Upper lobe of right lung (tissue), 1 donor: ENCODE results near the gene AMIGO3. TPM values are rescaled to one million over a fixed set of nuclear protein-coding genes. Genes with fewer than 3 reads are reported as not detected.

Source experiments
- ATAC-seq: fragments of 200-7000 bp; cut with Tn5 transposase; one replicate; pipeline ENCODE4 v1.9.1; 2020; ENCODE audit warnings: mild to moderate bottlenecking, moderate library complexity
- DNase-seq: peaks from one replicate; pipeline ENCODE4 v3.0.0-alpha.2; 2020
- H3K27ac ChIP-seq: fragments of 200-600 bp; one replicate; pipeline ENCODE4 v1.8.0; 2022
- H3K27me3 ChIP-seq: fragments of 200-600 bp; one replicate; pipeline ENCODE4 v1.8.0; 2022; ENCODE audit warnings: mild to moderate bottlenecking
- H3K36me3 ChIP-seq: fragments of 200-600 bp; one replicate; pipeline ENCODE4 v1.8.0; 2022
- H3K4me1 ChIP-seq: fragments of 200-600 bp; one replicate; pipeline ENCODE4 v1.8.0; 2022
- H3K4me3 ChIP-seq: fragments of 200-600 bp; one replicate; pipeline ENCODE4 v1.8.0; 2022; ENCODE audit warnings: mild to moderate bottlenecking
- H3K9me3 ChIP-seq: fragments of 200-600 bp; one replicate; pipeline ENCODE4 v1.8.0; 2022
- intact Hi-C: fragments of 100-400 bp; cut with DNase I; formaldehyde crosslinking; loops from one replicate; pipeline ENCODE4 v1.11.0; 2022
- total RNA-seq: library from RNA; stranded (reverse); fragmentation: NEBNext Ultra II Directional; extraction: Animal tissue kit (Norgen Biotek cat#: 25700); gene quantifications from one replicate; pipeline ENCODE4 v1.2.1, GENCODE V29; 2021
- TF ChIP-seq, protein P1 (sequence below): fragments of 200-600 bp; IDR thresholded peaks from one replicate; pipeline ENCODE4 v1.8.0; 2022; ENCODE audit warnings: antibody characterized with exemption
- donor health status: DM: no; HTN: yes; CAD: no; lungs with severe emphysema.

The AMIGO3 gene
- total RNA-seq, 1 donor from 2014 or later = 0.26 TPM

DNA sequence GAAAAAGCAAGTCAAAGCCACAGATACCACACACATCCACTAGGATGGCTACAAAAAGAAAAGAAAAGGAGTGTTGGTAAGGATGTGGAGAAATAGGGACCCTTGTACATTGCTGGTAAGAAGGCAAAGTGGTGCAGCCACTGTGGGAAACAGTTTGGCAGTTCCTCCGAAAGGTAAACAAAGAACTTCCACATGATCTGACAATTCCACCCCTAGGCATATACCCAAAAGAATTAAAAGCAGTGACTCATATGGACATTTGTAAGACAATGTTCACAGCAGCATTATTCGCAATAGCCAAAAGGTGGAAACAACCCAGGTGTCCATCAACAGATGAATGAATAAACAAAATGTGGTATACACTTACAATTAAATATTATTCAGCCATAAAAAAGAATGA lies 26.5 kb upstream of the AMIGO3 start:
- no peak for ATAC-seq
- no peak for DNase-seq
- no peaks in the 10 kb centered on the region for H3K9me3 ChIP-seq
- no peaks in the 10 kb centered on the region for H3K27me3 ChIP-seq
- peaks cover 51% of the 10 kb centered on the region for H3K36me3 ChIP-seq
- intact Hi-C loops = no loop called here
- H3K27ac ChIP-seq = no peak overlapping the region
- no peaks in the 10 kb centered on the region for H3K4me1 ChIP-seq
- TF ChIP-seq, protein P1, sequence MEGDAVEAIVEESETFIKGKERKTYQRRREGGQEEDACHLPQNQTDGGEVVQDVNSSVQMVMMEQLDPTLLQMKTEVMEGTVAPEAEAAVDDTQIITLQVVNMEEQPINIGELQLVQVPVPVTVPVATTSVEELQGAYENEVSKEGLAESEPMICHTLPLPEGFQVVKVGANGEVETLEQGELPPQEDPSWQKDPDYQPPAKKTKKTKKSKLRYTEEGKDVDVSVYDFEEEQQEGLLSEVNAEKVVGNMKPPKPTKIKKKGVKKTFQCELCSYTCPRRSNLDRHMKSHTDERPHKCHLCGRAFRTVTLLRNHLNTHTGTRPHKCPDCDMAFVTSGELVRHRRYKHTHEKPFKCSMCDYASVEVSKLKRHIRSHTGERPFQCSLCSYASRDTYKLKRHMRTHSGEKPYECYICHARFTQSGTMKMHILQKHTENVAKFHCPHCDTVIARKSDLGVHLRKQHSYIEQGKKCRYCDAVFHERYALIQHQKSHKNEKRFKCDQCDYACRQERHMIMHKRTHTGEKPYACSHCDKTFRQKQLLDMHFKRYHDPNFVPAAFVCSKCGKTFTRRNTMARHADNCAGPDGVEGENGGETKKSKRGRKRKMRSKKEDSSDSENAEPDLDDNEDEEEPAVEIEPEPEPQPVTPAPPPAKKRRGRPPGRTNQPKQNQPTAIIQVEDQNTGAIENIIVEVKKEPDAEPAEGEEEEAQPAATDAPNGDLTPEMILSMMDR = no peak
- H3K4me3 ChIP-seq = no peak overlapping the region

DNA sequence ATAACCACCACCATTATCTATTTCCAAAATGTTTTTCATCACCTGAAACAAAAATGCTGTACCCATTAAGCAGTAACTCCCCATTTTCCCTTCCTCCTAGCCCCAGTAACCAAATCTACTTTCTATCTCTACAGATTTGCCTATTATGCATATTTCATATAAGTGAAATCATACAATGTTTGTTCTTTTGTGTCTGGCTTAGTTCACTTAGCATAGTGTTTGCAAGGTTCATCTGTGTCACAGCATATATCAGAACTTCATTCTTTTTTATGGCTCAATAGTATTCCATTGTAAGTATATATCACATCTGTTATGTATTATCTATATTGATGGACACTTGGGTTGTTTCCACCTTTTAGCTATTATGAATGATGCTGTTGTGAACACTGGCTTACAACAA lies 20.9 kb upstream of the AMIGO3 start:
- DNase-seq = no peak
- no peak for ATAC-seq
- intact Hi-C loops = no loop called here
- Histone ChIP-seq H3K36me3 (peaks cover 60% of the 10 kb centered on the region), H3K4me3 (no peak overlapping the region), H3K4me1 (no peaks in the 10 kb centered on the region), H3K27ac (no peak overlapping the region), H3K9me3 (no peaks in the 10 kb centered on the region), H3K27me3 (no peaks in the 10 kb centered on the region)
- TF ChIP-seq, protein P1 = no peak

DNA sequence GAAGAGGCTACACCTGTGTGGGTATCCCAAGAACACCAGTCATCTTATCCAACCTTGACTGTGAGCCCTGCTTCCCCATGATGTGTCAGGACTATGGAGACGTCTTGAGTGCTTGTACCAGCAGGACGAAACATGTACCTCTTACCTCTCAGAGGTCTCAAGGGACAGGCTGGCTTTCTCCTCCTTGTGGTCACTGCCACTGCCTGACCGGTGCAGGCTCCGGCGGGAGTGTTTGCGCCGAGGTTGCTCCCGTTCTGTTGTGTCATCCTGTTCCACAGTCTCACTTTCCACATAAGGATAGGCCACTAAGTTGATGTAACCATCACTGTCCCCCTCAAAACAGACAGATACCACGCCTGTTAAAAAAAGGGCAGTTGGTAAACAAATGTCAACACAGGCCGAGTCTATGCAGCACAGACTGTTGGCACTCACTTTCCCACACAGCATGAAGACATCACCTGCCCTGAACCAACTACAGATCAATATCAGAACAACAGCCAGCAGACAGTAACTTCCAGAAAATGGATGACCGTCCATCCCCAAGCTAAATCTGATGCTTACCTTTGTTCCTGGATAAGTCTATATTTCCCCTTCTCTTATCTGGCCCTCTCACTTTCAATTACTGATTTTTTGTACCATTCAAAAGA lies 18.7 kb upstream of the AMIGO3 start:
- Histone ChIP-seq H3K4me3 (no peak overlapping the region), H3K27me3 (no peaks in the 10 kb centered on the region), H3K4me1 (peaks cover 7% of the 10 kb centered on the region), H3K36me3 (peaks cover 67% of the 10 kb centered on the region), H3K27ac (no peak overlapping the region), H3K9me3 (no peaks in the 10 kb centered on the region)
- intact Hi-C loops = no loop called here
- DNase-seq (no peak), ATAC-seq (no peak)
- TF ChIP-seq, protein P1 = no peak

DNA sequence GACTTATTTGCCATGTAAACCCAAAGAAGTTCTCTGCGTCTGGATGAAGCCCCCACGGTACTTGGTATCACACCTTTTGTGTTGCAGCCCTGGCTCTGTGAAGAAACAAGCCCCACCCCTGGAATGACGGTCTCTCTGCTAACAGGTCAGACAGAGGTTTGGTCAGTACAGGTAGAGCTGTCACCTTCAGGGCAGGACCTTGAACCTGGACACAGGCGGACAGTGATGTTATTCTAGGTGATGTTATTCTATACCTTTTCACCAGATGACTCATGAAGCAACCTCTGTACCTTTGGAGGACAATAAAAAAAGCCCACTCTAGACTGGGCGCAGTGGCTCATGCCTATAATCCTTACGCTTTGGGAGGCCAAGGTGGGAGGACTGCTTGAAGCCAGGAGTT lies 15.3 kb upstream of the AMIGO3 start:
- H3K9me3 ChIP-seq = no peaks in the 10 kb centered on the region
- intact Hi-C loops = no loop called here
- DNase-seq = no peak
- no peak for ATAC-seq
- no peaks in the 10 kb centered on the region for H3K27me3 ChIP-seq
- TF ChIP-seq, protein P1 = no peak
- H3K36me3 ChIP-seq = peaks cover 87% of the 10 kb centered on the region
- peaks cover 7% of the 10 kb centered on the region for H3K4me1 ChIP-seq
- no peak overlapping the region for H3K4me3 ChIP-seq
- no peak overlapping the region for H3K27ac ChIP-seq

DNA sequence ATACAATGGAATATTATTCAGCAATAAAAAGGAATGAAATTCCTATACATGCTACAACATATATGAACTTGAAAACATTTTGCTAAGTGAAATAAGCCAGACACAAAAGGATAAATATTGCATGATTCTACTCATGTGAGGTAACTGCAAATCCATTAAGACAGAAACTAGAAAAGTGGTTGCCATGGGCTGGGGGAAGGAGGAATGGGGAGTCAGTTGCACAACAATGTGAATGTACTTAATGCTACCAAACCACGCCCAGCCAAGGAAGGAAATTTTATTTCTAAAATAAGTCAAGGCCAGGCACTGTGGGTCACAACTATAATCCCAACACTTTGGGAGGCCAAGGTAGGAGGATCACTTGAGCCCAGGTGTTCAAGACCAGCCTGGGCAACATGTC lies 14.1 kb upstream of the AMIGO3 start:
- H3K27me3 ChIP-seq = no peaks in the 10 kb centered on the region
- H3K4me1 ChIP-seq = peaks cover 7% of the 10 kb centered on the region
- intact Hi-C loops = no loop called here
- peak; percentile 22 for ATAC-seq
- no peaks in the 10 kb centered on the region for H3K9me3 ChIP-seq
- TF ChIP-seq, protein P1 = no peak
- no peak overlapping the region for H3K4me3 ChIP-seq
- no peak for DNase-seq
- no peak overlapping the region for H3K27ac ChIP-seq
- peaks cover 86% of the 10 kb centered on the region for H3K36me3 ChIP-seq

DNA sequence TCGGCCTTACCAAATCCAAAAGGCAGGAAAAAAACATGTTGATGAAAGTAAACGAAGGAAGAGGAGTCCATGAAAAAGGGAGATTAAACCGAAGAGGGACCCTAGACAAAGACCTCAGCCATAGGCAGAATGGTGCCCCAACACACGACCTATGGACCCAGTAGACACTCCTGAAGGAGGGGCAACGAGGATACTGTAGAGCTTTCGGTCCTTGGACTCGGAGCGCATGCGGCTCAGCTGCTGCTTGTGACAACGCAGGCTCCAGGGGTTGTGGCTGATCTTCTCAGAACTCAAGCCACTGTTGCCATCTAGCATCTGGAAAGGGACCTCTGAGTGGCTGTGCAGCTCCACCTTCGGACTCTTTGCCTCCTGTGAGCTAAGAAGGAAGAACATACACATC lies 13.1 kb upstream of the AMIGO3 start:
- TF ChIP-seq, protein P1 = no peak
- Histone ChIP-seq H3K4me1 (peaks cover 7% of the 10 kb centered on the region), H3K9me3 (no peaks in the 10 kb centered on the region), H3K27ac (no peak overlapping the region), H3K36me3 (peaks cover 82% of the 10 kb centered on the region), H3K27me3 (no peaks in the 10 kb centered on the region), H3K4me3 (no peak overlapping the region)
- ATAC-seq = no peak
- intact Hi-C loops = no loop called here
- DNase-seq = no peak
